ENCODE data around the gene ALPK3. TPM values are rescaled to one million over a fixed set of nuclear protein-coding genes. Genes with fewer than 3 reads are reported as not detected.
A peak's percentile ranks its signal among the peaks of the same experiment; 100 is the strongest.

Gene ALPK3
- total RNA-seq, 1 donor from 2014 or later, result 94.2 TPM

DNA sequence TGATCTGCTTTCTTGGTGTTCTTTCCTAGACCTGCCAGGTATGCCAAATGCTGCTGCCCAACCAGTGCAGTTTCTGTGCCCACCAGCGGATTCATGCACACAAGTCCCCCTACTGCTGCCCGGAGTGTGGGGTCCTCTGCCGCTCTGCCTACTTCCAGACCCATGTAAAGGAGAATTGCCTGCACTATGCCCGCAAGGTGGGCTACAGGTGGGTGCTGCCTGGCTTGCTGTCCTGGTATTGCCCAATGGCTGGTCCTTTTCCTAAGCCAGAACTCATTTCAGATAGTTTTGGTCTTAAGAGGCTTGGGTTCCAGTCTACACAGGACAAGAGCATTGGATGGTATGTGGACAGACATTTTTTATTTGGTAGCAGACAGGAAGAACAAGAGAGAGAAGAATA lies 26.5 kb upstream of the ALPK3 start:
- Mint-ChIP-seq H3K27ac (ENCODE audit: unreplicated experiment) (no peak overlapping the region), H3K27me3 (ENCODE audit: unreplicated experiment) (peaks cover 3% of the 10 kb centered on the region), H3K36me3 (ENCODE audit: low read depth, unreplicated experiment) (peaks cover 25% of the 10 kb centered on the region), H3K4me1 (ENCODE audit: unreplicated experiment) (peaks cover 2% of the 10 kb centered on the region), H3K4me3 (ENCODE audit: unreplicated experiment) (no peak overlapping the region), H3K9me3 (ENCODE audit: unreplicated experiment) (no peaks in the 10 kb centered on the region)
- no peak for DNase-seq (ENCODE audit: low spot score)
- TF ChIP-seq, protein P1, sequence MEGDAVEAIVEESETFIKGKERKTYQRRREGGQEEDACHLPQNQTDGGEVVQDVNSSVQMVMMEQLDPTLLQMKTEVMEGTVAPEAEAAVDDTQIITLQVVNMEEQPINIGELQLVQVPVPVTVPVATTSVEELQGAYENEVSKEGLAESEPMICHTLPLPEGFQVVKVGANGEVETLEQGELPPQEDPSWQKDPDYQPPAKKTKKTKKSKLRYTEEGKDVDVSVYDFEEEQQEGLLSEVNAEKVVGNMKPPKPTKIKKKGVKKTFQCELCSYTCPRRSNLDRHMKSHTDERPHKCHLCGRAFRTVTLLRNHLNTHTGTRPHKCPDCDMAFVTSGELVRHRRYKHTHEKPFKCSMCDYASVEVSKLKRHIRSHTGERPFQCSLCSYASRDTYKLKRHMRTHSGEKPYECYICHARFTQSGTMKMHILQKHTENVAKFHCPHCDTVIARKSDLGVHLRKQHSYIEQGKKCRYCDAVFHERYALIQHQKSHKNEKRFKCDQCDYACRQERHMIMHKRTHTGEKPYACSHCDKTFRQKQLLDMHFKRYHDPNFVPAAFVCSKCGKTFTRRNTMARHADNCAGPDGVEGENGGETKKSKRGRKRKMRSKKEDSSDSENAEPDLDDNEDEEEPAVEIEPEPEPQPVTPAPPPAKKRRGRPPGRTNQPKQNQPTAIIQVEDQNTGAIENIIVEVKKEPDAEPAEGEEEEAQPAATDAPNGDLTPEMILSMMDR (IDR thresholded peaks at IDR 0.05; ENCODE audit: unreplicated experiment), result no peak

DNA sequence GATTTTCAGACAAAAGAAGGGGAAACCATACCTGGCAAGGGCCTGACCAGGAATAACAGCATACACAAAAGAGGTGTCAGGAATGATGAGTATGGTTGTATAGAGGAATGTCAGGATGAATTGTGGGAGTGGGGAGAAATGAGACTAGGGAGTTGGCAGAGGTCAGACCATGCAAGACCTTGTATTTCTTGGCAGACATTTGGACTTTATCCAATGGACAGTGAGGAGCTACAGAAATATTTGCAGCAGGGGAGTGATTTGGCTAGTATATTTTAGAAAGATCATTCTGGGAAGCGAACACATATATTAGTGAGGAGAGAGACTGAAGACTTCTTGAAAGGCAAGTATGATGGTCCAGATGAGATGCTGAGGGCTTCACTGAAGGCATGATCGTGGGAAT lies 25.4 kb upstream of the ALPK3 start:
- no peak overlapping the region for H3K4me3 Mint-ChIP-seq (ENCODE audit: unreplicated experiment)
- no peaks in the 10 kb centered on the region for H3K9me3 Mint-ChIP-seq (ENCODE audit: unreplicated experiment)
- H3K36me3 Mint-ChIP-seq (ENCODE audit: low read depth, unreplicated experiment), result peaks cover 25% of the 10 kb centered on the region
- TF ChIP-seq, protein P1 (IDR thresholded peaks at IDR 0.05; ENCODE audit: unreplicated experiment), result no peak
- no peak overlapping the region for H3K27ac Mint-ChIP-seq (ENCODE audit: unreplicated experiment)
- H3K27me3 Mint-ChIP-seq (ENCODE audit: unreplicated experiment), result peaks cover 3% of the 10 kb centered on the region
- no peak for DNase-seq (ENCODE audit: low spot score)
- H3K4me1 Mint-ChIP-seq (ENCODE audit: unreplicated experiment), result no peaks in the 10 kb centered on the region

DNA sequence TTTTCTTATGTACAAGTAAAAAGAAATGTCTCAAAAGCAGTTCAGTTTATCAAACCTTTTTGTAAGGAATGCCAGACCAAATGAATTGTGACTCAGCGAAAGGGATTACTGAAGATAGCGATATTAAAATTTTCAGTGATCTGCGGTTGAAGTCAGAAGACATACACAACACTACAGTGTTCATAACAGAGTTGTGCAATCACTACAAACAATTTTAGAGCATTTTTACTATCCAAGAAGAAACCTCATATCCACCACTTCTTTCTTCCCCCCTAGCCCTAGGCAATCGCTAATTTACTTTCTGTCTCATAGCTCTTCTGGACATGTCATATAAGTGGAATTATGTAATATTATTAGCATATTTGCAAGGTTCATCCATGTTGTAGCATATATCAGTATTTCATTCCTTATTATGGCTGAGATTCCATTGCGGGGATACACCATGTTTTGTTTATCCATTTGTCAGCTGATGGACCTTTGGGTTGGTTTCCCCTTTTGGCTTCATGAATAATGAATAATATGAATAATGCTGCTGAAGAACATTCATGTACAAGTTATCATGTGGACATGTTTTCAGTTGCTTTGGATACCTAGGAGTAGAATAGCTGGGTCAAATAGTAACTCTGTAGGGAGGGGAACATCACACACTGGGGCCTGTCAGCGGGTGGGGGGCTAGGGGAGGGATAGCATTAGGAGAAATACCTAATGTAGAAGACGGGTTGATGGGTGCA lies 23.6 kb upstream of the ALPK3 start:
- Mint-ChIP-seq H3K27ac (ENCODE audit: unreplicated experiment) (no peak overlapping the region), H3K36me3 (ENCODE audit: low read depth, unreplicated experiment) (peaks cover 19% of the 10 kb centered on the region), H3K9me3 (ENCODE audit: unreplicated experiment) (no peaks in the 10 kb centered on the region), H3K27me3 (ENCODE audit: unreplicated experiment) (peaks cover 3% of the 10 kb centered on the region), H3K4me1 (ENCODE audit: unreplicated experiment) (no peaks in the 10 kb centered on the region), H3K4me3 (ENCODE audit: unreplicated experiment) (peak overlapping the region; percentile 10)
- TF ChIP-seq, protein P1 (IDR thresholded peaks at IDR 0.05; ENCODE audit: unreplicated experiment), result no peak
- no peak for DNase-seq (ENCODE audit: low spot score)

DNA sequence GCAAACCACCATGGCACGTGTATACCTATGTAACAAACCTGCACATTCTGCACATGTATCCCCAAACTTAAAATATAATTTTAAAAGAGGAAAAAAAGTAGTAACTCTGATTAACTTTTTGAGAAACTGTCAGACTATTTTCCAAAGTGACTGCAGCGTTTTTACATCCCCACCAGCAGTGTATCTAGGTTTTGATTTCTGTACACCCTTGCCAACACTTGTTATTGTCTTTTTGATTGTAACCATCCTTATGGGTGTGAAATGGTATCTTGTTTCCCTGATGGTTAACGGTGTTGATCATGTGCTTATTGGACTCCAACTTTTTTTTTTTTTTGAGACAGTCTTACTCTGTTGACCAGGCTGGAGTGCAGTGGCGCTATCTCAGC lies 23.0 kb upstream of the ALPK3 start:
- Mint-ChIP-seq H3K9me3 (ENCODE audit: unreplicated experiment) (no peaks in the 10 kb centered on the region), H3K4me3 (ENCODE audit: unreplicated experiment) (no peak overlapping the region), H3K27me3 (ENCODE audit: unreplicated experiment) (peaks cover 3% of the 10 kb centered on the region), H3K4me1 (ENCODE audit: unreplicated experiment) (no peaks in the 10 kb centered on the region), H3K27ac (ENCODE audit: unreplicated experiment) (no peak overlapping the region), H3K36me3 (ENCODE audit: low read depth, unreplicated experiment) (peaks cover 19% of the 10 kb centered on the region)
- TF ChIP-seq, protein P1 (IDR thresholded peaks at IDR 0.05; ENCODE audit: unreplicated experiment), result no peak
- no peak for DNase-seq (ENCODE audit: low spot score)

DNA sequence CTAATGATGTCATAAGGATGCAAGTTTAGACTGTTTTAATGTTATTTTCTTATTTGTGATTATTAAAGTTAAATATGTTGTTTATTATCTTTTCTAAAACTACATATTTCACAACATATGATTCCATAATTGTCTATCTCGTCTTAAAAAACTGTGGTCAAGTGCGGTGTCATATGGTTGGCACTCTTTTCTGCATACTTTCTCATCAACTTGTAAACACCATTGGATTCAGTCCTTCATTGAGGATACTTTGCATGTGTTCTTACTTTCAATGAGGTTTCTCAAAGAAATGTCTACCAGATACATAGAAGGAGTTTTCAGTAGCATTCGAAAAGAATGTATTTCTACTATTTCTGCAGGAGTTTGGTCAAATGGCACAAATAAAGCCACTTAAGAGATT lies 22.0 kb upstream of the ALPK3 start:
- DNase-seq (ENCODE audit: low spot score), result no peak
- Mint-ChIP-seq H3K27ac (ENCODE audit: unreplicated experiment) (no peak overlapping the region), H3K9me3 (ENCODE audit: unreplicated experiment) (no peaks in the 10 kb centered on the region), H3K36me3 (ENCODE audit: low read depth, unreplicated experiment) (peaks cover 20% of the 10 kb centered on the region), H3K27me3 (ENCODE audit: unreplicated experiment) (peaks cover 3% of the 10 kb centered on the region), H3K4me3 (ENCODE audit: unreplicated experiment) (no peak overlapping the region), H3K4me1 (ENCODE audit: unreplicated experiment) (no peaks in the 10 kb centered on the region)
- TF ChIP-seq, protein P1 (IDR thresholded peaks at IDR 0.05; ENCODE audit: unreplicated experiment), result no peak

Measured in endothelial cell (in vitro differentiated cells).